Coronary artery (tissue), 2 donors: ENCODE results near the gene ELK4.

ENCODE experiments used
- DNase-seq: peaks from one replicate; pipeline ENCODE4 v3.0.0-alpha.2; 2017; ENCODE audit warnings: low spot score
- H3K27ac ChIP-seq, 2 donors: fragments of 200-600 bp; sonication (generic); one replicate each; pipeline ENCODE4 v1.5.1; 2016 to 2019
- H3K4me3 ChIP-seq: fragments of 200-600 bp; sonication (generic); 2 replicates; pipeline ENCODE4 v1.5.1; 2016; ENCODE audit warnings: mild to moderate bottlenecking, moderate library complexity
- TF ChIP-seq, protein P1 (sequence below): fragments of 200-600 bp; sonication (generic); IDR thresholded peaks from one replicate; pipeline ENCODE4 v1.5.1; 2019; ENCODE audit warnings: antibody characterized with exemption

ELK4 gene

DNA sequence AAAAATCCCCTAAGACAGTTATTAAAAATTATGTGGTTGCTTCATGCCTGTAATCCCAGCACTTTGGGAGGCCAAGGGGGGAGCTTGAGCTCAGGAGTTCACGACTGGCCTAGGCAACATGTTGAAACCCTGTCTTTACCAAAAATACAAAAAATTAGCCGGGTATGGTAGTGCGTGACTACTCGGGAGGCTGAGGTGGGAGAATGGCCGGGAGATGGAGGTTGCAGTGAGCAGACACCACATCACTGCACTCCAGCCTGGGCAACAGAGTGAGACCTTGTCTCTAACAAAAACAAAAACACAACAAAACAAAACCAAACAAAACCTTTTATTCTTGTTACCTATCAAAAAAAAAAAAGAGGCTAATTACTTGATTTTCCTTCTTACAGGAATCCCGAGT lies 2.1 kb downstream of the ELK4 start:
- H3K27ac ChIP-seq = no peak overlapping the region
- no peak overlapping the region for H3K4me3 ChIP-seq
- no peak for DNase-seq

GRCh38 chr1:205627956-205628355 lies 3.9 kb downstream of the ELK4 start:
- TF ChIP-seq, protein P1, sequence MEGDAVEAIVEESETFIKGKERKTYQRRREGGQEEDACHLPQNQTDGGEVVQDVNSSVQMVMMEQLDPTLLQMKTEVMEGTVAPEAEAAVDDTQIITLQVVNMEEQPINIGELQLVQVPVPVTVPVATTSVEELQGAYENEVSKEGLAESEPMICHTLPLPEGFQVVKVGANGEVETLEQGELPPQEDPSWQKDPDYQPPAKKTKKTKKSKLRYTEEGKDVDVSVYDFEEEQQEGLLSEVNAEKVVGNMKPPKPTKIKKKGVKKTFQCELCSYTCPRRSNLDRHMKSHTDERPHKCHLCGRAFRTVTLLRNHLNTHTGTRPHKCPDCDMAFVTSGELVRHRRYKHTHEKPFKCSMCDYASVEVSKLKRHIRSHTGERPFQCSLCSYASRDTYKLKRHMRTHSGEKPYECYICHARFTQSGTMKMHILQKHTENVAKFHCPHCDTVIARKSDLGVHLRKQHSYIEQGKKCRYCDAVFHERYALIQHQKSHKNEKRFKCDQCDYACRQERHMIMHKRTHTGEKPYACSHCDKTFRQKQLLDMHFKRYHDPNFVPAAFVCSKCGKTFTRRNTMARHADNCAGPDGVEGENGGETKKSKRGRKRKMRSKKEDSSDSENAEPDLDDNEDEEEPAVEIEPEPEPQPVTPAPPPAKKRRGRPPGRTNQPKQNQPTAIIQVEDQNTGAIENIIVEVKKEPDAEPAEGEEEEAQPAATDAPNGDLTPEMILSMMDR = no peak
- H3K27ac ChIP-seq = no peak overlapping the region

More for the DNA sequence above, 2.1 kb downstream of the ELK4 start:
- TF ChIP-seq, protein P1 = no peak

DNA sequence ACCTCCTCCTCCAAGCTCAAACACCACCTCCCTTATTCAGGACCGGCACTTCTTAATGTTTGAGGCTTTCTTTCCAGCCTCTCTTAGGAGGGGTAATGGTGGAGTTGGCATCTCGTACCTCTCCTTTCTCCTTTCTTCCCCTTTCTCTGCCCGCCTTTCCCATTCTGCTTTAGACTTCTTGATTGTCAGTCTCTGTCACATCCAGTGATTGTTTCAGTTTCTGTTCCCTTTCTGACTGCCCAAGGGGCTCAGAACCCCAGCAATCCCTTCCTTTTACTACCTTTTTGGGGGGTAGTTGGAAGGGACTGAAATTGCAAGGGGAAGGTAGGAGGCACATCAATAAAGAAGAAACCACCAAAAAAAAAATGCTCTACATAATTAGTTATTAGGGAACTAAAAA lies 5.6 kb downstream of the ELK4 start:
- no peak overlapping the region for H3K27ac ChIP-seq
- TF ChIP-seq, protein P1 = no peak
- H3K4me3 ChIP-seq = no peak overlapping the region
- no peak for DNase-seq

More at GRCh38 chr1:205627956-205628355, 3.9 kb downstream of the ELK4 start:
- DNase-seq = no peak
- H3K4me3 ChIP-seq = no peak overlapping the region

DNA sequence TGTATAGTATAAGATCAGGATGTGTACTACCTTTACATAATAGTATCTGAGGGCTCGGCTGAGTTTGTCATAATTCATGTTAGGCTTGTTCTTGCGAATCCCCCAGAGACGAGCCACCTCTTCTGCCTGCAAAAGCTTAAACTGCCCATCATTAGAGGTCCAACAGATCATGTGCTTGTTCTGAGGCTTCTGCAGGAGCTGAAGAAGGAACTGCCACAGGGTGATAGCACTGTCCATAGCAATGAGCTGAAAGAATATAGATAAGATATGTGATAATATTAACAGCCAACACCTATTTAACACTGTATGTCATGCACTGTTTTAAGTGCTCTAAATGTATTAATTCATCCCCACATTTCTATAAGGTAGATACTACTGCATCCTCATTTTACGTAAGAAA lies 8.2 kb downstream of the ELK4 start:
- DNase-seq = no peak
- TF ChIP-seq, protein P1 = no peak
- Histone ChIP-seq H3K27ac (no peak overlapping the region), H3K4me3 (no peak overlapping the region)

DNA sequence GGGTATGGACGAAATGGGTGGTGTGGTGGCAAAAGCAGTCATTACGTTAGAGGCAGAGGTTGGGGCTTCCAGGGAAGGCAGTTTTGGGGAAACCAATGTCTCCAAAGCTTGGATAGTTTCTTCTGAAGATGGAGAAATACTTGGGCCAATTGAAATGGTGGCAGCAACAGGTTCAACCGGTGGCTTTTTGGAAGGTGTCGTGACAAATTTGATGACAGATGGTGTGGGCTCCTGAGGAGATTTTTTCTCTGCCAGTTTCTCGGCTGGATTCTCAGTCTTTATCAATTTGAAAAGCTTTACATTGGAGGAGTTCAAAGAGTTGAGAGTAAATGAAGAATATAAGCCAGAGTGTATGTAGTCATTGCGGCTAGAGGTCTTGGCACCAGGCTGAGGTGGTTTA lies 11.5 kb downstream of the ELK4 start:
- DNase-seq = no peak
- TF ChIP-seq, protein P1 = no peak
- H3K4me3 ChIP-seq = no peak overlapping the region
- H3K27ac ChIP-seq = no peak overlapping the region

DNA sequence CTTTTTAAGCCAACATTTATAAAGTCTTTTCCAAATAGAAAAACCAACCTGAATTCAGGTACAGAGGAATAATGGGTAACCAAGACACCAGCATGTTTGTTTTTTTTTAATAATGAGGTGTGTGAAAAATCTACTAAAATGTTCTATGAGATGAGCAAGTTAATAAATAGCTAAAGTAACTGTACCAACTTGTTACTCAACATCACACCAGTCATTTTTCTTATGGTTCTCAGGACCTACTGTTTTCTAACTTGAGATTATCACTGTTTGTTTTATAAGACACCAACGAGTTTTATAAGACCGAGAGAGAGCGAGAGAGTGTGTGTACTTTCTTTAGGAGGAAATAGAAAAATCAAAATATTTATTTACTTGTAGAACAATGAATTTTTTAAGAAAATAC lies 12.4 kb downstream of the ELK4 start:
- TF ChIP-seq, protein P1 = no peak
- H3K27ac ChIP-seq = no peak overlapping the region
- no peak for DNase-seq
- no peak overlapping the region for H3K4me3 ChIP-seq

DNA sequence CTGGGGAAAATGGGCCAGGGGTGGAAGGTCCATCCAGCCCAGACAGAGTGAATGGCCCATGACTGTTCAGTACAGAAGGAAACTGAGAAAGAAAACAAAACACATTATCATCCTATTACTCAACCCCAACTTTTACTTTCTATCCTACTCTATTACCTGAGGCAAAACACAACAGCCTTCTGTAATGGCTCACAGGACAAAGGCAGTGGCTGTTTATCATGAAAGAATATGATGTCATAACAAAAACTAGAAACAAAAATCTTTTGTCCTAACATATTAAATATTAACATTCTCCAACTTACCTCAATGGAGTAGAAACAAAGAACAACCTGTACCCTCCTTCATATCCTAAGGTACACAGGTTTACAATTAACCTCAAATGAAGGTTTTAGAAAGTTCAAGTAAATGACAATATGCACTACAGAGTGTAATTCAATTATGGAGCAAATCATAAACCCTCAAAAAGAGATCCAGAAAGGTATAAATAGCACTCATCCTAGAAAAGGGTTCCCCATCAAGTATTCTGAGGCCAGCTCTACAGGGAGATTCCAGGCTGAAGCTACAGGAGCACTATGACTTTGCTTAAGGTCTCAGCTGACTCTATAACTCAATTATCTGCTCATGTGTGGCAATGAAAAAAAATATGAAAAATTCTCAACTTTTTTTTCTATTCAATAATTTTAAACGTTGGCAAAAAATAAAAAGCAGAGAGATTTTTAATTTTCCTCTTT lies 15.1 kb downstream of the ELK4 start:
- no peak overlapping the region for H3K27ac ChIP-seq
- TF ChIP-seq, protein P1 = no peak
- H3K4me3 ChIP-seq = no peak overlapping the region
- no peak for DNase-seq
